GM21360 (cell line): ENCODE results near the gene TLR2.
A peak's percentile ranks its signal among the peaks of the same experiment; 100 is the strongest.

Experiments used
- ATAC-seq: cut with Tn5 transposase; IDR thresholded peaks from one replicate; pipeline ENCODE4 v1.9.1; 2021; ENCODE audit warnings: mild to moderate bottlenecking, moderate library complexity; ENCODE audit not compliant: unreplicated experiment

Gene TLR2

GRCh38 chr4:153684182-153684970, at the start of gene TLR2:
TSS of gene TLR2 (plus strand) at chr4:153684280. CDS start at chr4:153702908, 18,628 bp downstream.
- ATAC-seq, result peak; percentile 94

DNA sequence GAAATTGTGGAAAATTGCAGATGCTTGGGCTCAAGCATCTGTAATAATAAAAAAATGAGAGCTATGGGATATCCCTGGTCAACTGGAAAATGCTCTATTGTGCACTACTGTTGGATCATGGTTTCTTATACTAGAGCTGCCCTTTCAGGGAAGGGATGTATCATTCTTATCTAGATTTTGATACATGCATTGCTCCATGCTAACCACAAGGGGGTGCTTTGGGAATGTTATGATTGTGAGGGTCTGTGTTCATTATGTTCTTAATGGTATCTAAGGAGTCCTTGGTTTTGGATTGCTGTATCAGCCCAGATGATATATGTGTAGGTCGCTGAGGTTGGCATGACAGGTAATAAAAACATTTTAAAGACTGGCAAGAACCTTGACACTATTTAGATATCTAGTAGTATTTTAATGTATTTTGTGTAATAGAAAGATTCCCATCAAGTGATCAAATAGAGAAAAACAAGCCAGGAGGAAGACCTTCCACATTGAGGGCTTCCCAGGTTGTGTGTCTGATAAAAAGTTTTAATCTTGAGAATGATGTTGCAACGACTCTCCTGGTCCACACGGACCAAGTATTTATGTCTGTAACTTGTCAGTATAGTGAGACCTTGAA, 49.2 kb upstream of the TLR2 start:
- ATAC-seq, result no peak

GRCh38 chr4:153635846-153636245, 48.2 kb upstream of the TLR2 start:
- ATAC-seq, result no peak

GRCh38 chr4:153637201-153637600, 46.9 kb upstream of the TLR2 start:
- no peak for ATAC-seq

GRCh38 chr4:153638011-153638410, 46.1 kb upstream of the TLR2 start:
- ATAC-seq, result no peak

DNA sequence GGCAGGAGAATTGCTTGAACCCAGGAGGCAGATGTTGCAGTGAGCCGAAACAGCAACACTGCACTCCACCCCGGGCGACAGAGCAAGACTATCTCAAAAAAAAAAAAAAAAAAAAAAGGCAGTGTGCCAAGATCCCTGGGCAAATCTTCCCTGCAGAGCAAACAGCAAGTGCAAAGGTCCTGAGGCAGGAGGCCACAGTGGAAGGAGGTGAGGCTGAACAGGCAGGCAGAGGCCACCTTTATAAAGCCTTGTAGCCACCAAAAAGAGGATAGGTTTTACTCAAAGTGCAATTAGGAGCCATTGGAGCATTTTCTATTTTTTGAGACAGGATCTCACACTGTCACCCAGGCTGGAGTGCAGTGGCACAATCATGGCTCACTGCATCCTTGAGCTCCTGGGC, 45.1 kb upstream of the TLR2 start:
- ATAC-seq, result no peak

DNA sequence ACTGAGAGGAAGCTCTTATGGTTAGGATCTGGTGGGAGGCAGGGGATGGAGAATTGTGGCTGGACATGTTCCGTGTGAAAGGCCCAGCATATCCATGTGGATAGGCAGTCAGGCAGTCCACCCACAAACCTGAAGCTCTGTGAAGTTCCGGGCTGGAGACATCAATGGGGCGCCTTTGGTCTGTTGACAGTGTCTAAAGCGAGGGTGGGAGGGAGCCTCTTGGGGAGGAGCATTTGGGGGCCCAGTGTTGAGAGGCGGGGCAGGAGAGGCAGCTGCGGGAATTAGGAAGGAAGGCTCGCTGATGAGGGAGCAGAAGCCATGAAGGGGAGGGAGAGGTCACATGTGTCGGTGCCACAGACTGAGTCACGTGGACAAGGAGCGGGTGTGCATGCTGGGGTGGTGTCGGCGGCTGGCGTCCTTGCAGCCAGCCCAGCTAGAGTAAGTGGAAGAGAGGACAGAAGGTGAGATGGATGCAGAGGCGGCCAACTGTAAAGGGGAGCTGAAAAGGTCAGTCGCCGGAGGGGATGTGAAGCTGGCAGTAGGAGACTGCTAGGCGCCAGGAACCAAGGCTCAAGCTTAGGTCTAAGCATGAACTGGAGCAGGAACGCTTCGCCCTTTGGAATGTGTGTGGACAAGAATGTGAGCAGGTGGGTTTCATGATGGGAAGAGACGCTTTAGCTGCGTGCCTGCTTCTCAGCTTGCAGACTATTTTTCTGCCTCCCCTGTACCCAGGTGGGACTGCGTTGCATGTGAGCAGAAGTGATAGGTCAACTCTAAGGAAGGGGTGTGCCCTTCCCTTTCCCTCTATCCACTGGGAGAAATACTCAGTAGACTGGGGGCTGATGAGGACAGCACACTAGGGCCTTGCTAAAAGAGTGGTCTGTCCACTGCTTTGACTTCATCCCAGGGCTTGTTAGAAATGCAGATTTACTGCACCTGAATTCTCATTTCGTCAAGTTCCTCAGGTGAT, 44.0 kb upstream of the TLR2 start:
- ATAC-seq, result no peak

DNA sequence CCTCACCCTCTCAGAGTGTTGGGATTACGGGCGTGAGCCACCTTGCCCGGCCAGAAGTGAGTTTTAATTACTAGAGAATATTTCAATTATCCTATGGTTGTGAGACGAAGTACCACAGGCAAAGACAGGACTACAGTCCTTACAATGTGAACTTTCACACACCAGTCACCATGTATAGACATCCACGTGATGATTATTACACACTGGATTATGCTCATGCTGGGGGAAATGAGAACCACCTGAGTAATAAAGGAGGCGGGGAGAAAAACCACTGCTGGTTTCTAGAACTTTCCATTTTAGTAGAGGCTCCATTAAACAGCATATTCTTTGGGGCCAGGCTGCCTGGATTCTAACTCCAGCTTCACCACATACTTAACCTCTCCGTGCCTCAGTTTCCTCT, 42.5 kb upstream of the TLR2 start:
- ATAC-seq, result no peak

- peak; percentile 89 for ATAC-seq
Measured at GRCh38 chr4:153643406-153644383, 40.4 kb upstream of the TLR2 start.

DNA sequence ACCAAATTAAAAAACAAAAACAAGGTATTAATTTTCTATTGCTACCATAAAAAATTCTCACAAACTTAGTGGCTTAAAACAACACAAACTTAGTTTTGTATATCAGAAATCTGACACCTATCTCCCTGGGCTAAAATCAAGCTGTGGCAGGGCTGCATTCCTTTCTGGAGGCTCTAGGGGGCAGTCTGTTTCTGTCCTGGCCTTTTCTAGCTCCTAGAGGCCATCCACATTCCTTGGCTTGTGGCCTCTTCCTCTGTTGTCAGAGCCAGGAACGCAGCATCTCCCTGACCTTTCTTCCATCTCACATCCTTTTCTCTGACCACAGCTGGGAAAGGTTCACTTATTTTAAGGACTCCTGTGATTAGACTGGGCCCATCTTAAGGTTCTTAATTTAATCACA, 38.9 kb upstream of the TLR2 start:
- ATAC-seq, result no peak

DNA sequence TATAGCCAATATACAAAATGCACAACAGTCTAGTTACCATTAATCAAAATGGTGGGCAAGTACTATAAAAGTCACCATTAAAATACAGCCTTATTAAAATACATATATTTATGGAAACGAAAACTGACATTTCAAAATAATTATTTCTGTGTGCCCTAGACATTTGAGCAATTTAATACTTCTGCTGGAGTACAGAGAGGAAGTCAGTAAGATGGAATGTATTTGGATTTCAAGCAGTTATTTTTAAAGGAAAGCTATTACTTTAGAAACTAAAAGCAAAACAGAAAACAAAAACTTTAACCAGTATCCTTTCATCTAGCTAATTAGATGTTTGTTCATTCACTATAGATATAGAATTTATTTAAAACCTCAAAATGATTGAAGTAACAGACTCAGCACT, 37.8 kb upstream of the TLR2 start:
- no peak for ATAC-seq

DNA sequence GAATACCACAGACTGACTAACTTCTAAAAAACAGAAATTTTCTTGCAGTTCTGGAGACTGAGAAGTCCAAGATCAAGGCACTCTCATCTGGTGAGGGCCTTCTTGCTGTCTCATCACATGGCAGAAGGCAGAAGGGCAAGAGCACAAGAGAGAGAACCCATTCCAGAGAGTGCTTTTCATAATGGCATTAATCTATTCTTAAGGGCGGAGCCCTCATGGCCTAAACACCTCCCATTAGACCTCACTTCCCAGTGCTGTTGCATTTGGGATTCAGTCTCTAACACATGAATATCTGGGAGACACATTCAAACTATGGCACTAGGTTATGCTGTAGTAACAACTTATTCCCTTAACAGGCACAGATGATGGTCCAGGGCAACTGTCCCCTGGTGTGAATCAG, 37.1 kb upstream of the TLR2 start:
- ATAC-seq, result no peak

DNA sequence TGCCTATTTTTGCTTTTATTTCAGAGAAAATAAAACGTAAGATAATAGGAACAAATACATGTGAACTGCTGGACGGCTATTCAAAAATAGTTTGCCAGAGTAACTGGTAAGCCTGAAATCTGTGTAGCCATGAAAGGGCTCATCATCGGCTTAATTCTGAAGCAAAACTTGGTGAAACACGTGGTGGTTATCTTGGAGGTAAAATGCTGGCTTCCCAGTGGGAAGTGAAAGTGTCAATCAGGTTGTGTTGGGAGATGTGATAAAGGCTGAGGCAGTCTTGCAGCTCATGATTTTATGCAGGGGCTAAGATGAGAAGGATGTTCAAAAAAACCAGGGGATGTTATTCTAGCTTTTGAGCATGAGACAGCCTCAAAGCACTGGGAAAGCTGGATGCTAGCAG, 36.1 kb upstream of the TLR2 start:
- ATAC-seq, result no peak

- no peak for ATAC-seq
Measured at GRCh38 chr4:153649572-153649991, 34.5 kb upstream of the TLR2 start.

DNA sequence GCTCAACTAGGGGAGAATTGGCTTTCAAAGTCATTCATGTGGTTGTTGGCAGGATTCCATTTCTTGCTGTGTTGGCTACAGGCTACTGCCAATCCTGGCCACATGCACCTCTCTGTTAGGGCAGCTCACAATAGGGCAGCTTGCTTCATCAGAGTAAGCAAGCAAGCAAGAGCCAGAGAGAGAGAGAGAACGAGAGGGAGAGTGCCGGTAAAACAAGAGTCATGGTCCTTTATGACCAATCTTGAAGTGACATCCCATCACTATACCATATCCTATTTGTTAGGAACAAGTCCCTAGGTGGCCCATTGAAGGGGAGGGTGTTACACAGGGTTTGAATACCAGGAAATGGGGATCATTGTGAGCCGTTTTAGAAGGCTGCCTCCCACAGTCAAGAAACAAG, 33.0 kb upstream of the TLR2 start:
- no peak for ATAC-seq

GRCh38 chr4:153651587-153651986, 32.5 kb upstream of the TLR2 start:
- no peak for ATAC-seq

GRCh38 chr4:153652051-153652784, 31.9 kb upstream of the TLR2 start:
- no peak for ATAC-seq

- ATAC-seq, result no peak
Measured at GRCh38 chr4:153655002-153655541, 29.0 kb upstream of the TLR2 start.

DNA sequence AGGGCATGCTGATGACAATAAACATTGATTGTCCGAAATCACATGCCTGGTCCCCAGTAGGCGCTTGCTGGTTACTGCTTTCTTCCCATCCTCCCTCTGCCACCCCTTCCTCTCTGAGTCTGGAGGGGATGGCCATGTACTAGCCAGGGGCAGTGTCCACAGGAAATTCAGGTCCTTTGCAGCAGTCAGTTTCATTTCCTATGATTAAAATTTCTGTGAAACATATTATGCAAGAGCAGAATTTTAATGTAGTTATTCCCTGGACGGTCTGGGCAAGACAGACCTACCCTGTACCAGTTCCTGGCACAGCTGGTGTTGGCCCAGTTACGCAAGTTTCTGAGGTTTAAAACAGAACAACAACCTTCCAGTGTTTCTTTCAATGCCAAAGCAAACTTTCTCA, 28.2 kb upstream of the TLR2 start:
- no peak for ATAC-seq
